GM20000 (cell line): ENCODE results near the gene LHFPL3.

Experiments
- DNase-seq: peaks from one replicate; pipeline ENCODE4 v3.0.0; 2012; ENCODE audit warnings: low spot score
- CTCF ChIP-seq: IDR thresholded peaks from 2 replicates; pipeline ENCODE4 v1.5.1; 2012; ENCODE audit warnings: mild to moderate bottlenecking, control low read depth; ENCODE audit errors: extremely low read depth, missing control alignments

The LHFPL3 gene

GRCh38 chr7:104509874-104510273 lies 181.5 kb downstream of the LHFPL3 start:
- no peak for DNase-seq
- no peak for TF ChIP-seq CTCF

GRCh38 chr7:104524853-104525252 lies 196.4 kb downstream of the LHFPL3 start:
- no peak for DNase-seq
- no peak for TF ChIP-seq CTCF

- no peak for TF ChIP-seq CTCF
- DNase-seq = no peak
These were observed 199.7 kb downstream of the LHFPL3 start for GRCh38 chr7:104528142-104528541.

GRCh38 chr7:104529567-104529966 lies 201.2 kb downstream of the LHFPL3 start:
- no peak for DNase-seq
- no peak for TF ChIP-seq CTCF

GRCh38 chr7:104530251-104530650 lies 201.8 kb downstream of the LHFPL3 start:
- TF ChIP-seq CTCF = no peak
- DNase-seq = no peak

GRCh38 chr7:104534149-104534548 lies 205.7 kb downstream of the LHFPL3 start:
- DNase-seq = no peak
- TF ChIP-seq CTCF = no peak

GRCh38 chr7:104535841-104536240 lies 207.4 kb downstream of the LHFPL3 start:
- DNase-seq = no peak

More at GRCh38 chr7:104535841-104536240, 207.4 kb downstream of the LHFPL3 start:
- TF ChIP-seq CTCF = no peak
